OCI-LY7 (cell line): ENCODE data around the gene PLCB3. TPM values are rescaled to one million over a fixed set of nuclear protein-coding genes. Genes with fewer than 3 reads are reported as not detected.

Experiments used
- BruUV-seq: library from RNA; stranded (reverse); fragments of 400-500 nt; replicated peaks from 2 replicates; lab custom pipeline; 2021; lab: Mats Ljungman, UMichigan
- CTCF ChIA-PET: fragments of 300-600 bp; sonication (Branson Sonifier 250); formaldehyde crosslinking; loops from one replicate; lab custom pipeline; 2022; ENCODE audit warnings: antibody characterized with exemption; ENCODE audit not compliant: unreplicated experiment; lab: Charles Lee
- POLR2A ChIA-PET: fragments of 300-600 bp; sonication (Branson Sonifier 250); formaldehyde crosslinking; loops from one replicate; lab custom pipeline; 2022; ENCODE audit warnings: antibody characterized with exemption; lab: Charles Lee
- DNase-seq: peaks from one replicate; pipeline ENCODE4 v3.0.0-alpha.2; 2015; ENCODE audit warnings: low spot score
- H2AFZ ChIP-seq: fragments of 200-600 bp; sonication (generic), shearing (Covaris generic); 2 replicates; pipeline ENCODE4 v1.6.1; 2014; ENCODE audit warnings: mild to moderate bottlenecking, antibody characterized with exemption, low read length, moderate library complexity
- H3K27ac ChIP-seq: fragments of 200-600 bp; sonication (generic); 2 replicates; pipeline ENCODE4 v1.5.1; 2014; ENCODE audit warnings: mixed run types, low read depth, mild to moderate bottlenecking, moderate library complexity, low read length, inconsistent platforms; ENCODE audit not compliant: poor library complexity, severe bottlenecking
- H3K36me3 ChIP-seq: fragments of 200-600 bp; sonication (generic); 2 replicates; pipeline ENCODE4 v1.6.1; 2014; ENCODE audit warnings: mild to moderate bottlenecking, antibody characterized with exemption, low read length, moderate library complexity, mixed read lengths; ENCODE audit not compliant: insufficient read depth
- H3K4me1 ChIP-seq: fragments of 200-600 bp; sonication (generic); 2 replicates; pipeline ENCODE4 v1.5.1; 2014; ENCODE audit warnings: mild to moderate bottlenecking, low read length; ENCODE audit not compliant: insufficient read depth, poor library complexity, severe bottlenecking
- H3K4me2 ChIP-seq: fragments of 200-600 bp; sonication (generic); 2 replicates; pipeline ENCODE4 v1.6.1; 2014; ENCODE audit warnings: mild to moderate bottlenecking, low read length
- H3K4me3 ChIP-seq: fragments of 200-600 bp; sonication (generic); 2 replicates; pipeline ENCODE4 v1.5.1; 2014; ENCODE audit warnings: mild to moderate bottlenecking, low read depth, low read length; ENCODE audit not compliant: poor library complexity, severe bottlenecking
- H3K79me2 ChIP-seq: fragments of 200-600 bp; sonication (generic); 2 replicates; pipeline ENCODE4 v1.6.1; 2016; ENCODE audit warnings: low read depth, mild to moderate bottlenecking, low read length, moderate library complexity, mixed read lengths; ENCODE audit not compliant: insufficient read depth
- H3K9me2 ChIP-seq: fragments of 200-600 bp; sonication (generic); 2 replicates; pipeline ENCODE4 v1.6.1; 2016; ENCODE audit warnings: mild to moderate bottlenecking, low read length, mixed read lengths; ENCODE audit not compliant: insufficient read depth
- H3K9me3 ChIP-seq: fragments of 200-600 bp; sonication (generic); 2 replicates; pipeline ENCODE4 v1.6.1; 2014; ENCODE audit warnings: mild to moderate bottlenecking, mixed run types, low read length, mixed read lengths
- H4K20me1 ChIP-seq: fragments of 200-600 bp; sonication (generic); 2 replicates; pipeline ENCODE4 v1.6.1; 2014; ENCODE audit warnings: mild to moderate bottlenecking, antibody characterized with exemption, low read length, moderate library complexity, mixed read lengths; ENCODE audit not compliant: insufficient read depth
- EZH2phosphoT487 ChIP-seq: fragments of 200-600 bp; sonication (generic); IDR thresholded peaks from 2 replicates; pipeline ENCODE4 v1.6.1; 2018; ENCODE audit warnings: low read depth, borderline replicate concordance, mild to moderate bottlenecking, mixed run types, antibody characterized with exemption, low read length, moderate library complexity, mixed read lengths
- intact Hi-C: fragments of 100-400 bp; cut with micrococcal nuclease; formaldehyde crosslinking; loops from one replicate; pipeline ENCODE4 v1.10.0; 2022; ENCODE audit not compliant: unreplicated experiment
- total RNA-seq, 2 experiments: library from RNA; depleted of rRNA in 1 of 2; stranded (reverse); fragments of >200 nt in 1 of 2; shearing (Covaris generic) in 1 of 2; gene quantifications; 2 replicates each; pipeline ENCODE4 v1.2.3, GENCODE V29; 2014 to 2022
- TF ChIP-seq, protein P1 (sequence below): fragments of 200-600 bp; sonication (generic); conservative IDR thresholded peaks from 2 replicates; pipeline ENCODE4 v1.5.1; 2014; ENCODE audit warnings: mild to moderate bottlenecking, antibody characterized with exemption, low read length, moderate library complexity, mixed read lengths

PLCB3 gene
- total RNA-seq, 2 experiments from 2014 or later, result 7.6 to 10.3 TPM

- Histone ChIP-seq H3K36me3 (peaks cover 76% of the 10 kb centered on the region), H3K4me1 (peaks cover 29% of the 10 kb centered on the region), H3K27ac (peak overlapping the region; percentile 88), H3K9me2 (no peaks in the 10 kb centered on the region), H3K4me2 (peak overlapping the region; percentile 77), H3K4me3 (peak overlapping the region; percentile 83), H2AFZ (no peak overlapping the region), H3K9me3 (no peaks in the 10 kb centered on the region), H4K20me1 (no peaks in the 10 kb centered on the region), H3K79me2 (peaks cover 17% of the 10 kb centered on the region; the same call in 1 of the 2 replicates)
- DNase-seq, result peak; percentile 59
- TF ChIP-seq, protein P1, sequence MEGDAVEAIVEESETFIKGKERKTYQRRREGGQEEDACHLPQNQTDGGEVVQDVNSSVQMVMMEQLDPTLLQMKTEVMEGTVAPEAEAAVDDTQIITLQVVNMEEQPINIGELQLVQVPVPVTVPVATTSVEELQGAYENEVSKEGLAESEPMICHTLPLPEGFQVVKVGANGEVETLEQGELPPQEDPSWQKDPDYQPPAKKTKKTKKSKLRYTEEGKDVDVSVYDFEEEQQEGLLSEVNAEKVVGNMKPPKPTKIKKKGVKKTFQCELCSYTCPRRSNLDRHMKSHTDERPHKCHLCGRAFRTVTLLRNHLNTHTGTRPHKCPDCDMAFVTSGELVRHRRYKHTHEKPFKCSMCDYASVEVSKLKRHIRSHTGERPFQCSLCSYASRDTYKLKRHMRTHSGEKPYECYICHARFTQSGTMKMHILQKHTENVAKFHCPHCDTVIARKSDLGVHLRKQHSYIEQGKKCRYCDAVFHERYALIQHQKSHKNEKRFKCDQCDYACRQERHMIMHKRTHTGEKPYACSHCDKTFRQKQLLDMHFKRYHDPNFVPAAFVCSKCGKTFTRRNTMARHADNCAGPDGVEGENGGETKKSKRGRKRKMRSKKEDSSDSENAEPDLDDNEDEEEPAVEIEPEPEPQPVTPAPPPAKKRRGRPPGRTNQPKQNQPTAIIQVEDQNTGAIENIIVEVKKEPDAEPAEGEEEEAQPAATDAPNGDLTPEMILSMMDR, result peak; percentile 60
- no peak for TF ChIP-seq EZH2phosphoT487
- ChIA-PET CTCF (interaction anchor here (0.7 to 2.1 kb wide), 10 partner anchors 9 to 132 kb away, joined by 3 to 33 read pairs (median 4); partner anchors contain the start of gene FERMT3), POLR2A (interaction anchor here (0.6 to 2.3 kb wide), 17 partner anchors 9 to 250 kb away, joined by 3 to 22 read pairs (median 5); partner anchors contain the start of genes BAD, CCDC88B, ESRRA and FKBP2)
- intact Hi-C loops, result loop anchor here (1.0 kb wide), 3 partner anchors 11 to 39 kb away; partner anchors contain the start of gene ESRRA
- BruUV-seq, result TSS peak; percentile 100
Measured at GRCh38 chr11:64316672-64317324, 65.5 kb downstream of the PLCB3 start.

DNA sequence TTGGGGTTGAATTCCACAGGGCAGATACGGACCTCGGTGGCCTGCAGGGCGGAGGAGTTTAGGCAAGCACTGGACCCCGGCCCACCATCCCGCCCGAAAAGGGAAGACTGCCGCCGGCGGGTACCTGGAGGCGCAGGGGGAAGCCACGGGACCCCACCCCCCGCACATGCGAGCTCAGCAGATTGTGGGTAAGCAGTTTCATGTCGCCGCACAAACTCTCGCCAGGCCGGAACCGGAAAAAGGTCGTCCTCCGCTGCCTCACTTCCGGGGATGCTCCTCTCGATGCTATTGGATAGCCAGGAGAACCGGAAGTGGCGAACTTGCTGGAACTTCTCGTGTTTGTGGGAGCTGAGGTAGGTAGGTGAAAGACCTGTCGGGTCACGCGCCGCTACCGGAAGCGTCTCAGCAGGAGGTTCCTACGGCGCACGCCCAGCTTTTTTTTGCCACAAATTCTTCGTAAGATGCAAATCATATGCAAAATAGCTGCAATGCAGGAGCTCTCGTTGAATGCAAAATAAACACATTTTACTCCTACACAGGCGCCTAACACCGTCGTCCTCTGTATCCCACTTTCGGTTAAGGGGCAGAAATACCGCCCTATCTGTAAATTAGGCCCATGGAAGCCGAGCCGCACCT, 66.1 kb downstream of the PLCB3 start, which contains the start of gene TRMT112:
TSS of gene TRMT112 (minus strand) at position 235 of the 636 bp plus-strand sequence. CDS start at position 202, 33 bp downstream.
- BruUV-seq, result no TSS peak
- Histone ChIP-seq H3K79me2 (peaks cover 17% of the 10 kb centered on the region; the same call in 1 of the 2 replicates), H3K9me3 (no peaks in the 10 kb centered on the region), H3K27ac (peak within 1 kb of the TSS; percentile 88), H3K4me1 (peaks cover 29% of the 10 kb centered on the region), H3K4me2 (peak within 1 kb of the TSS; percentile 79), H4K20me1 (no peaks in the 10 kb centered on the region), H3K9me2 (no peaks in the 10 kb centered on the region), H3K36me3 (peaks cover 76% of the 10 kb centered on the region), H2AFZ (peak within 1 kb of the TSS; percentile 57; the same call in 1 of the 2 replicates), H3K4me3 (peak within 1 kb of the TSS; percentile 83)
- ChIA-PET CTCF (interaction anchor here (0.6 to 2.1 kb wide), 16 partner anchors 9 to 458 kb away, joined by 3 to 33 read pairs (median 4); partner anchors contain the start of genes ESRRA and FERMT3), POLR2A (interaction anchor here (0.6 to 2.3 kb wide), 23 partner anchors 10 to 684 kb away, joined by 3 to 22 read pairs (median 4); partner anchors contain the start of genes BAD, CCDC88B, ESRRA and FERMT3)
- intact Hi-C loops, result loop anchor here (1.0 kb wide), 3 partner anchors 12 to 38 kb away; partner anchors contain the start of gene ESRRA
- DNase-seq, result peak; percentile 99
- no peak for TF ChIP-seq EZH2phosphoT487
- TF ChIP-seq, protein P1, result no peak
